OCI-LY3 (cell line): ENCODE results near the gene CEP70.

Experiments
- H2AFZ ChIP-seq: fragments of 200-600, 300-600 bp; shearing (Covaris generic); 2 replicates; pipeline ENCODE4 v1.6.0; 2014; ENCODE audit warnings: antibody characterized with exemption, low read depth, low read length
- H3K27ac ChIP-seq: fragments of 200-600, 300-600 bp; sonication (generic); 2 replicates; pipeline ENCODE4 v1.5.1; 2014; ENCODE audit warnings: mild to moderate bottlenecking, low read length, moderate library complexity, mixed read lengths
- H3K27me3 ChIP-seq: fragments of 200-600, 300-600 bp; sonication (generic); 2 replicates; pipeline ENCODE4 v1.6.1; 2014; ENCODE audit warnings: low read depth, low read length, mixed read lengths
- H3K36me3 ChIP-seq: fragments of 200-600, 300-600 bp; sonication (generic); replicated peaks from 2 replicates; pipeline ENCODE3; 2014; ENCODE audit warnings: low read depth, low read length, mixed read lengths
- H3K4me1 ChIP-seq: fragments of 300-600, 200-600 bp; sonication (generic); 2 replicates; pipeline ENCODE4 v1.6.1; 2014; ENCODE audit warnings: low read length, mixed read lengths
- H3K4me2 ChIP-seq: fragments of 200-600, 300-600 bp; sonication (generic); 2 replicates; pipeline ENCODE4 v1.6.1; 2014; ENCODE audit warnings: low read length, mixed read lengths
- H3K4me3 ChIP-seq: fragments of 300-600, 200-600 bp; sonication (generic); 2 replicates; pipeline ENCODE4 v1.5.1; 2014; ENCODE audit warnings: antibody characterized with exemption, mild to moderate bottlenecking, low read length, moderate library complexity
- H3K79me2 ChIP-seq: fragments of 300-600, 200-600 bp; shearing (Covaris generic); 2 replicates; pipeline ENCODE4 v1.6.1; 2014; ENCODE audit warnings: mild to moderate bottlenecking, low read length, mixed read lengths
- H3K9ac ChIP-seq: fragments of 300-600, 200-600 bp; shearing (Covaris generic); 2 replicates; pipeline ENCODE4 v1.6.0; 2014; ENCODE audit warnings: mild to moderate bottlenecking, low read length, moderate library complexity
- H3K9me3 ChIP-seq: fragments of 200-600, 300-600 bp; shearing (Covaris generic); 2 replicates; pipeline ENCODE4 v1.6.1; 2014; ENCODE audit warnings: low read length, mixed read lengths; ENCODE audit not compliant: insufficient read depth
- H4K20me1 ChIP-seq: fragments of 200-600, 300-600 bp; sonication (generic); 2 replicates; pipeline ENCODE4 v1.6.1; 2016; ENCODE audit warnings: low read length, mixed read lengths; ENCODE audit not compliant: insufficient read depth
- CTCF ChIP-seq: fragments of 200-600, 300-600 bp; sonication (generic); IDR thresholded peaks from 2 replicates; pipeline ENCODE4 v1.5.1; 2014; ENCODE audit warnings: antibody characterized with exemption, low read length, low read depth
- EZH2phosphoT487 ChIP-seq: fragments of 200-600 bp; shearing (Covaris generic); IDR thresholded peaks from 2 replicates; pipeline ENCODE4 v1.6.1; 2018; ENCODE audit warnings: antibody characterized with exemption, mixed run types, low read depth

The CEP70 gene

GRCh38 chr3:138470687-138471086 is 123.4 kb downstream of the CEP70 start:
- no peak overlapping the region for H3K9ac ChIP-seq
- no peaks in the 10 kb centered on the region for H4K20me1 ChIP-seq
- no peak overlapping the region for H2AFZ ChIP-seq
- TF ChIP-seq CTCF (no peak), EZH2phosphoT487 (no peak)
- no peaks in the 10 kb centered on the region for H3K36me3 ChIP-seq
- H3K4me2 ChIP-seq: no peak overlapping the region
- no peaks in the 10 kb centered on the region for H3K9me3 ChIP-seq
- no peaks in the 10 kb centered on the region for H3K27me3 ChIP-seq
- no peaks in the 10 kb centered on the region for H3K79me2 ChIP-seq
- H3K27ac ChIP-seq: no peak overlapping the region
- peaks cover 7% of the 10 kb centered on the region for H3K4me1 ChIP-seq
- no peak overlapping the region for H3K4me3 ChIP-seq

GRCh38 chr3:138469874-138470273 is 124.2 kb downstream of the CEP70 start:
- H3K27me3 ChIP-seq: no peaks in the 10 kb centered on the region
- no peak overlapping the region for H3K4me3 ChIP-seq
- no peaks in the 10 kb centered on the region for H3K9me3 ChIP-seq
- no peak overlapping the region for H3K9ac ChIP-seq
- no peaks in the 10 kb centered on the region for H3K36me3 ChIP-seq
- H3K27ac ChIP-seq: no peak overlapping the region
- no peak overlapping the region for H2AFZ ChIP-seq
- no peak overlapping the region for H3K4me2 ChIP-seq
- H3K4me1 ChIP-seq: peaks cover 8% of the 10 kb centered on the region
- H4K20me1 ChIP-seq: no peaks in the 10 kb centered on the region
- TF ChIP-seq CTCF (no peak), EZH2phosphoT487 (no peak)
- H3K79me2 ChIP-seq: no peaks in the 10 kb centered on the region

DNA sequence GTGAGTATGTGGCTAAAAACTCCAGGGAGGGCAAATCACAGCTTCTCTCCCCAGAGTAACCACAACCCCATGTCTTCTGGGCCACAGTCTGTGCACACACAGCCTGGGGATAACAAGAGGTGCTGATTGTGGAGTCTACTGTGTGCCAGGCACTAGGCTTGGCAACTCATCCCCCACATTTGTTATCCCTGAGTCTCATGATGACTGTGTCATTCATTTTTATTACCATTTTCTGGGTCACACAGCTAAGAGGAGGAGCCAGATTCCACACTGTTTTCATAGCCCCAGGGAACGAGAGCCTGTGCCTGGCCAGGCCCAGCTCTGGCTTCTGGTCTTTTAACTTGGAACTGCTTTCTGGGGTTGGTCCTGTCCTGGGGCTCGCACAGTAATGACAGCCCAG is 125.2 kb downstream of the CEP70 start:
- H2AFZ ChIP-seq: no peak overlapping the region
- H3K36me3 ChIP-seq: no peaks in the 10 kb centered on the region
- no peak overlapping the region for H3K4me3 ChIP-seq
- no peak overlapping the region for H3K27ac ChIP-seq
- TF ChIP-seq EZH2phosphoT487 (no peak), CTCF (no peak)
- H3K79me2 ChIP-seq: no peaks in the 10 kb centered on the region
- H3K9me3 ChIP-seq: no peaks in the 10 kb centered on the region
- H3K27me3 ChIP-seq: no peaks in the 10 kb centered on the region
- peaks cover 8% of the 10 kb centered on the region for H3K4me1 ChIP-seq
- H3K9ac ChIP-seq: no peak overlapping the region
- H4K20me1 ChIP-seq: no peaks in the 10 kb centered on the region
- no peak overlapping the region for H3K4me2 ChIP-seq

- no peak overlapping the region for H3K4me2 ChIP-seq
- no peak overlapping the region for H3K4me3 ChIP-seq
- H3K27me3 ChIP-seq: no peaks in the 10 kb centered on the region
- peaks cover 8% of the 10 kb centered on the region for H3K4me1 ChIP-seq
- no peak overlapping the region for H3K9ac ChIP-seq
- TF ChIP-seq CTCF (no peak), EZH2phosphoT487 (no peak)
- no peak overlapping the region for H2AFZ ChIP-seq
- no peaks in the 10 kb centered on the region for H3K36me3 ChIP-seq
- H3K27ac ChIP-seq: no peak overlapping the region
- no peaks in the 10 kb centered on the region for H4K20me1 ChIP-seq
- H3K9me3 ChIP-seq: no peaks in the 10 kb centered on the region
- no peaks in the 10 kb centered on the region for H3K79me2 ChIP-seq
Observed at GRCh38 chr3:138468451-138468850, 125.6 kb downstream of the CEP70 start.
